GM19397 (cell line): Measurements from ENCODE around the gene HNRNPC.
"Not testable (repeated sequence)": the region's sequence is repeated elsewhere in the genome, so short reads cannot be mapped to it uniquely, and the experiment has no call there.

Experiments
- ATAC-seq: cut with Tn5 transposase; IDR thresholded peaks from one replicate; pipeline ENCODE4 v1.9.1; 2021; ENCODE audit warnings: mild to moderate bottlenecking, moderate library complexity; ENCODE audit not compliant: unreplicated experiment

HNRNPC gene

DNA sequence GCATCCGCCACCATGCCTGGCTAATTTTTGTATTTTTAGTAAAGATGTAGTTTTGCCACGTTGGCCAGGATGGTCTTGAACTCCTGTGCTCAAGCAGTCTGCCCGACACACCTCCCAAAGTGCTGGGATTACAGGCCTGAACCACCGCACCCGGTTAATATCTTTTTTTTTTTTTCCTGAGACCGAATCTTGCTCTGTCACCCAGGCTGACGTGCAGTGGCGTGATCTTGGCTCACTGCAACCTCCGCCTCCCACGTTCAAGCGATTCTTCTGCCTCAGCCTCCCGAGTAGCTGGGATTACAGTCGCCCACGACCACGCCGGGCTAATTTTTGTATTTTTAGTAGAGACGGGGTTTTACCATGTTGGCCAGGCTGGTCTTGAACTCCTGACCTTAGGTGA, 3.4 kb upstream of the HNRNPC start:
- ATAC-seq: not testable (repeated sequence)

DNA sequence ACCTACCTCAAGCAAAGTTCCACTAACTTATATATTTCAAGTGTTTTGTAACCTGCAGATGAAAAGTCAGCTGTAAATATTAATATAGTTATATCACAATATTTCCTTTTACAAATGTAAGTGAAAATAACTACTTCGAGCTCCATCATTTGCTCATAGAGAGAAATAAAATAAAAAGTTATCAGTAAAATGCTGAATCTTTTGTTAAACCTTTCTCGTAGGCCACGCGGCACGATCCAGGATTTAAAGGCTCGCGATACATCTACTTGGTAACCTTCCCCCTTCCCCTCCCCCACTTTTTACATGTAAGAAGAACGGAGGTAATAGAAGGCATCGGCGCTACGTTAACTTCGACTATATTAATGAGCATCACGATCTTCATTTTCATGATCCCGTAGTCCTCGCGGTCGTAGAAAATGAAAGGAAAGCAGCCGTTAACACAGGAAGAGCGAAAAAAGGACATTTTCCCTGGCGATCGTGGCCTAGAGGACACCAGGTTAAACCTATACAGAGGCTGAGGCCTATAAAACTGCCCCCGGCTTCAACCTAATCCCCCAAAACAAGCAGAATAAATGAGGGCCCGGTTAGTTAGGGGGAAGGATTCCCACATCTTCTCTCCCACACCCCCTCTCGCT, 508 bp downstream of the HNRNPC start:
- ATAC-seq: no peak

GRCh38 chr14:21267886-21268616, 1.2 kb downstream of the HNRNPC start:
- no peak for ATAC-seq

DNA sequence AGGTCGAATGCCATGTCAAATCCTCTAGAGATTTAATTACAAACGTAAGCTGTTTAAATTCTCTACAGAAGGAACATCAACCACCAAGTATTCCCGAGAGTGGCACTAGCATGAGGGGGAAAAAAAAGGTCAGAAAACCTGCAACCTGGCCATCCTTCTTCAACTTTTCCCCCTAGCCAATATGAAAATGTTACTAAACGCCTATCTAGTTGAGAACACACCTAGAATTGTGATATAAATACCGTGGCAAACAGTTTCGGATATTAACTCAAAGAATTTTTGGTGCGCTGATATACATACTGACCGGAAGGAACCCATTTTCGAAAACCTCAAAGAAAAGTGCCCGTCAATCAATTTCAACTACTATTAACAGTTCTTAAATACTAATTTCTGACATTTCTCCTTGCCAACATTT, 1.8 kb downstream of the HNRNPC start:
- ATAC-seq: no peak

- ATAC-seq: peak; percentile 52
These were observed 5.0 kb downstream of the HNRNPC start for GRCh38 chr14:21264025-21264801.

DNA sequence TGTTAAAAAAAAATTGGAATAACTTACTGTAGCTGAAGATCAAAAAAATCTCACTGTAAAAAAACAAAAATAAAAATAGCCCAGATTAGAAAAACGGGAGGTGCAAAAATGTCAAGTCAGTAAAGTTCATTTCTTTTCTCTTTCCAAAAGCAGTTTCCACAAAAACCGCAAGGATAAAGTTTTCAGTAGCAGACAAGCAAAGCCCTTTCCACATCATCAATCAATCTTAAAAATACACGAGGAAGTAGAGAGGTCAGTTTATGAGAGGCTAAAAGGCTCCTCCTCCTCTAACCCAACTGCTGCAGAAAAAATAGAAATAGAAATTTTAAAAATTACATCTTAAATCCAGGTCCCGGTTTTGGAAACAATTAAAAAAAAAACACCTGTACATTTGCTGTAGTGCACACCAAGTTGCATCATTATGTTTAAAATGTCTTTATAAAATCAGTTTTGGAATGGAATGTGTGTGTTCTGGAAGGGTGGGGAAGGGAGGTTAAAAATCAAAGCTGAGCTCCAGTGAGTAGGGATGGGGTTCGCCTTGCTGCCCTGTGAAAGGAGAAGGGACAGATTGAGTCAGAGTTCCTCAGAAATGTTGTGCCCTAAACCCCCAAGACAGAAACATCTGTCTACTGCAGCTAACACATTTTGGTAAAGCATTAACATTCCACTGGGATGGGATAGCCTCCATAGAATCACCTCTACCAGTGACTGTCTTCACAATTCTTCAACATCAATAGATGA, 5.8 kb downstream of the HNRNPC start:
- ATAC-seq: no peak

DNA sequence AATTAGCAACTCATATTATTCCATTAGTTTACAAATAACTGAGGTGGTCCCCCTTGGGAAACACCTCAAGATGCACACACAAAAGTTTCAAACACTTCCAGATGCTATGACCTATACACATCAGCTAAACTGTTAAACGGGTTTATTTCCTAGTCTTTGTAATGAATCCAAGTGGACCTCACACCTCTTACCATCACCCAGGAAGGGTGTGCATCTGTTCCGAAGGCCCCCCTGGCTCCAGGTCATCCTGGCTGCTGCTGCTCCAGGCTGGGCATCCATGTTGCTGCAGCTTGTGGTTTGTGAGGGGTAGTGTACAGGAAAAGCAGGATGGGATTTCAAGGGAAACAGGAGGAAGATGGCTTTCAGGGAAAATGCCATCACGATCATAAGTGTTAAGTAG, 6.8 kb downstream of the HNRNPC start:
- ATAC-seq: no peak

- no peak for ATAC-seq
These were observed 7.4 kb downstream of the HNRNPC start for GRCh38 chr14:21261824-21262223.

- ATAC-seq: no peak
These were observed 10.1 kb downstream of the HNRNPC start for GRCh38 chr14:21258889-21259787.

DNA sequence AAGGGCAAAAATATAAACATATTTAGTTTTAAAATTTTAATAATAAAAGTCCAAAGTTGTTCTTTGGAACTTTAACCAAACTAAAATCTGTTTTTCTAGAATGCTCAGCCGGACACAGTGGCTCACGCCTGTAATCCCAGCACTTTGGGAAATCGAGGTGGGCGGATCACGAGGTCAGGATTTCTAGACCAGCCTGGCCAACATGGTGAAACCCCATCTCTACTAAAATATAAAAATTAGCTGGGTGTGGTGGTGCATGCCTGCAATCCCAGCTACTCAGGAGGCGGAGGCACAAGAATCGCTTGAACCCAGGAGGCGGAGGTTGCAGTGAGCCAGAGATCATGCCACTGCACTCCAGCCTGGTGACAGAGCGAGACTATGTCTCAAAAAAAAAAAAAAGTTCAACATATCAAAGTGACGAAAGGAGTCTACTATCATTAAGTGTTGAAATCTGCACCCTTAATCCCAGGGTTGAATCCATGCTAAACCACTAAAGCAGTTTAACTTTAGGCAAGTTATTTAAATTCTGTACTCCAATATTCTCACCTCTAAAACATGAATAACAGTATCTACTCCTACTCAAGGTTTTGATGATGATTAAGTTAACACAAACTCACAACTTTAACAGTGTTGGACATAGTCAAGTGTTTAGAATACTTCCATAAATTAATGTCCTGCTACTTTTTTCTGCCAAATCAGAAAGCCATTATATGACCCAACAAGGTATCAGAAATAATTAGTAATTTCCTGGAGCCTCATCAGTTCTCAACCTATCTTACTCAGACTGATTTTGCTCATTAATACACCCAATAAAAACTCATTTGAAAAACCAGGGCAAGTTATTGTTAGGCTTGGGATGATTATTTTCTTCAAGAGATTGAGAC, 11.0 kb downstream of the HNRNPC start:
- no peak for ATAC-seq

GRCh38 chr14:21257394-21257909, 11.8 kb downstream of the HNRNPC start:
- no peak for ATAC-seq

DNA sequence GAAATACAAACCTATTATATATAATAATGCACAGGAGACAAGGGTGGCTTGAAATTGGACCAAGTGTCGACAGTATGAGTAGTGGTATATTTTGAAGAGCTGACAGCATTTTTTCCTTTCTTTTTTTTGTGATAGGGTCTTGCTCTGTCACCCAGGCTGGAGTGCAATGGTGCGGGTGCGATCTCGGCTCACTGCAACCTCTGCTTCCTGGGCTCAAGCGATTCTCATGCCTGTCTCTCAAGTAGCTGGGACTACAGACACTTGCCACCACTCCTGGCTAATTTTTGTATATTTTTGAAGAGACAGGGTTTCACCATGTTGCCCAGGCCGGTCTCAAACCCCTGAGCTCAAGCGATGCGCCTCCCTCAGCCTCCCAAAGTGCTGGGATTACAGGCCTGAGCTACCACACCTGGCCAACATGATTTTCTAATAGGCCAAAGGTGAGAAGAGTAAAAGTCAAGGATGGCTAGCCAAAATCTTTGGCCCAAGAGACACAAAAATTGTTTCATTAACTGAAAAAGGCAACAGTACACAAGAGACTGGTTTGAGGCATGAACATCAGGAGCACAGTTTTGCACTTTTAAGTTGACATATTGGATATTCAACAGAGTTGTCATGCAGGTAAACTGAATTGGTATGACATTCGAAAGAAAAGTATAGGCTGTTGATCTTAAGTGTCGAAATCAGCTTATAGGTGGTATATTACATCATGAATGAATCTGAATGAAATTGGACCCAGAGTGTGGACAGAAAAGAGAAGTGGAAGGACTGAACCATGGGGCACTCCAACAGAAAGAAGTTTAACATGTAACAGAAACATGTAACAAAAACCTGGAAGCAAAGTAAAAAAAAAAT, 12.5 kb downstream of the HNRNPC start:
- ATAC-seq: no peak

DNA sequence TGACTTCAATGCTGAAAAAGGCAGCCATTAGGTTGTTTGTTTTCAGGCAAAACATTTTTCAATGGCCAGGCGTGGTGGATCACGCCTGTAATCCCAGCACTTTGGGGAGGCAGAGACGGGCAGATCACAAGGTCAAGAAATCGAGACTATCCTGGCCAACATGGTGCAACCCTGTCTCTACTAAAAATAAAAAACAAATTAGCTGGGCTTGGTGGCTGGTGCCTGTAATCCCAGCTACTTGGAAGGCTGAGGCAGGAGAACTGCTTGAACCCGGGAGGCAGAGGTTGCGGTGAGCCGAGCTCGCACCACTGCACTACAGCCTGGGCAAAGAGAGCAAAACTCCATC, 13.2 kb downstream of the HNRNPC start:
- not testable (repeated sequence) for ATAC-seq

GRCh38 chr14:21255385-21256101, 13.7 kb downstream of the HNRNPC start:
- no peak for ATAC-seq

DNA sequence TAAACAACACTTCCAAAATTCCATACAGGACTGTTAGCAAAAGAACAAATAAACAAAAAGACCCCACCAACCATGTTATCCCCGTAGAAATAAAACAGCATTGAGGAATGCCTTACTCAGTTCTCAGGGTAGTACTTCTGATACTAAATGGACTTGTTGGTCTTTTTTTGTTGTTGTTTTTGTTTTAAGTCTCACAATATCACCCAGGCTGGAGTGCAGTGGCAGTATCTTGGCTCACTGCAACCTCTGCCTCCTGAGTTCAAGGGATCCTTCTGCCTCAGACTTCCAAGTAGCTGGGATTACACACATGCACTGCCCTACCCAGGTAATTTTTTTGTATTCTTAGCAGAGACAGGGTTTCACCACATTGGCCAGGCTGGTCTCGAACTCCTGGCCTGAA, 17.1 kb downstream of the HNRNPC start:
- no peak for ATAC-seq

DNA sequence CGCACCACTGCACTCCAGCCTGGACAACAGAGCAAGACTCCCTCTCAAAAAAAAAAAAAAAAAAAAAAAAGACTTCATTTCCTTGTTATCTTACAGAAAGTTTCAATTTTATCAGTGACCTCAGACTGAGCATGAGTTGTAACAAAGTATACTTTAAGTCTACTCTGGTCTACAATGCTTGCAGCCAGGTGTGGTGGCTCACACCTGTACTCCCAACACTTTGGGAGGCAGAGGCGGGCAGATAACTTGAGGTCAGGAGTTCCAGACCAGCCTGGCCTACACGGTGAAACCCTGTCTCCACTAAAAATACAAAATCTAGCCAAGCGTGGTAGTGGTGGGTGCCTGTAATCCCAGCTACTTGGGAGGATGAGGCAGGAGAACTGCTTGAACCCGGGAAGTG, 18.0 kb downstream of the HNRNPC start:
- no peak for ATAC-seq

DNA sequence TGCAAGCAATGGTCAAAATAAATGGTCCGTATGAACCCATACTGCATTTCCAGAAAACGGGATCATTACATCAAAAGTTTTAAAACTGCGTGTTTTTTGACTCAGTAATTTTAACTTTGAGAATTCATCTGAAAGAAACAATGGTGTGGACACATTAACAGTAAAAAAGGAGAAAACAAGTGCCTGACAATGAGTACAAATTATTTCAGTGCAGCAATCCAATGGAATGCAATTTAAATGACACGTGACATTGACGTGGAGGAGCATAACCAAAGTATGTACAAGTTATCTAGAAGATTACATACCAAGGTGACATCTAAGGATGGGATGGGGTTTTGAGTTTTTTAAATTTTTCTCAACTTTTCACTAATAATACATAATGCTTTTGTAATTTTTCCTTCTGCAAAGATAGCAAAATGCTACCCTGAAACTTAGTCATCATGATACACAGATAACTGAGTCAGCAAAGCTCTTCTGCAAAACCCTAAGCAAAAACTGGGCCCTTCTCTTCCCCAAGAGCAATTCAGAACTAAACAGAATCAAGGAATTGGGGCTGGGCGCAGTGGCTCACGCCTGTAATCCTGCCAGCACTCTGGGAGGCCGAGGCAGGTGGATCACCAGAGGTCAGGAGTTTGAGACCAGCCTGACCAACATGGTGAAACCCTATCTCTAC, 20.4 kb downstream of the HNRNPC start:
- ATAC-seq: no peak
